ENCODE measurements around the gene PTPN4.
A peak's percentile ranks its signal among the peaks of the same experiment; 100 is the strongest.

The PTPN4 gene

GRCh38 chr2:119826370-119826961 lies 66.7 kb downstream of the PTPN4 start:
- no peak overlapping the region for H2AFZ ChIP-seq (ENCODE audit: low read depth, low read length)
- no peaks in the 10 kb centered on the region for H3K27me3 ChIP-seq (ENCODE audit: control insufficient read depth in 1 of 2, insufficient read depth in 1 of 2, low read length in 2 of 2)
- no peak overlapping the region for H3K4ac ChIP-seq (ENCODE audit: low read depth in 1 of 2, low read length in 2 of 2)
- H3K4me3 ChIP-seq (ENCODE audit: insufficient read depth in 1 of 2, low read depth in 1 of 2, low read length in 2 of 2), result no peak overlapping the region
- no peak overlapping the region for H4K91ac ChIP-seq (ENCODE audit: low read length)
- H3K4me1 ChIP-seq (ENCODE audit: control insufficient read depth, insufficient read depth, low read depth, low read length), result peaks cover 3% of the 10 kb centered on the region
- H2BK15ac ChIP-seq (ENCODE audit: low read depth, poor library complexity, severe bottlenecking), result no peak overlapping the region
- no peak overlapping the region for H3K4me2 ChIP-seq (ENCODE audit: low read length, poor library complexity, severe bottlenecking)
- no peak overlapping the region for H2BK5ac ChIP-seq (ENCODE audit: low read depth, low read length, poor library complexity, severe bottlenecking)
- H2AK5ac ChIP-seq (ENCODE audit: low read length, severe bottlenecking), result no peak overlapping the region
- DNase-seq, result peak; percentile 59
- no peak overlapping the region for H3K18ac ChIP-seq (ENCODE audit: low read depth in 1 of 2, low read length in 2 of 2)
- no peaks in the 10 kb centered on the region for H3K9me3 ChIP-seq (ENCODE audit: control insufficient read depth, low read length)
- peaks cover 19% of the 10 kb centered on the region for H3K79me1 ChIP-seq (replicated peaks; ENCODE audit: low read length, poor library complexity, severe bottlenecking)
- no peak overlapping the region for H2BK12ac ChIP-seq (ENCODE audit: low read length in 2 of 2)
- no peak overlapping the region for H3K23ac ChIP-seq (ENCODE audit: low read length in 2 of 2)
- H3K9ac ChIP-seq (ENCODE audit: low read length), result no peak overlapping the region
- no peak overlapping the region for H3K14ac ChIP-seq (ENCODE audit: low read length in 2 of 2)
- H3K27ac ChIP-seq (ENCODE audit: low read length, poor library complexity, severe bottlenecking), result no peak overlapping the region
- no peak overlapping the region for H4K8ac ChIP-seq (ENCODE audit: low read length)
- H2BK120ac ChIP-seq (ENCODE audit: low read depth, low read length), result no peak overlapping the region
- H3K36me3 ChIP-seq (ENCODE audit: control insufficient read depth in 1 of 2, insufficient read depth in 2 of 2, low read depth in 1 of 2, low read length in 2 of 2), result peaks cover 0 to 5% of the 10 kb centered on the region in 2 experiments
- WGBS, result 100% methylated on average over 2 of the region's 5 CpGs

- no peak overlapping the region for H3K14ac ChIP-seq (ENCODE audit: low read length in 2 of 2)
- no peak overlapping the region for H3K27ac ChIP-seq (ENCODE audit: low read length, poor library complexity, severe bottlenecking)
- no peak overlapping the region for H2BK15ac ChIP-seq (ENCODE audit: low read depth, poor library complexity, severe bottlenecking)
- H3K36me3 ChIP-seq (ENCODE audit: control insufficient read depth in 1 of 2, insufficient read depth in 2 of 2, low read depth in 1 of 2, low read length in 2 of 2), result peaks cover 0 to 5% of the 10 kb centered on the region in 2 experiments
- H2AK5ac ChIP-seq (ENCODE audit: low read length, severe bottlenecking), result no peak overlapping the region
- H3K79me1 ChIP-seq (replicated peaks; ENCODE audit: low read length, poor library complexity, severe bottlenecking), result peaks cover 17% of the 10 kb centered on the region
- no peak overlapping the region for H3K18ac ChIP-seq (ENCODE audit: low read depth in 1 of 2, low read length in 2 of 2)
- no peak overlapping the region for H3K4ac ChIP-seq (ENCODE audit: low read depth in 1 of 2, low read length in 2 of 2)
- H3K23ac ChIP-seq (ENCODE audit: low read length in 2 of 2), result no peak overlapping the region
- H3K9me3 ChIP-seq (ENCODE audit: control insufficient read depth, low read length), result no peaks in the 10 kb centered on the region
- peak; percentile 33 for DNase-seq
- 81% methylated on average over 4 of the region's 5 CpGs for WGBS
- no peak overlapping the region for H3K9ac ChIP-seq (ENCODE audit: low read length)
- no peak overlapping the region for H3K4me2 ChIP-seq (ENCODE audit: low read length, poor library complexity, severe bottlenecking)
- H2BK5ac ChIP-seq (ENCODE audit: low read depth, low read length, poor library complexity, severe bottlenecking), result no peak overlapping the region
- no peak overlapping the region for H4K91ac ChIP-seq (ENCODE audit: low read length)
- H2BK12ac ChIP-seq (ENCODE audit: low read length in 2 of 2), result no peak overlapping the region
- no peak overlapping the region for H4K8ac ChIP-seq (ENCODE audit: low read length)
- H3K4me3 ChIP-seq (ENCODE audit: insufficient read depth in 1 of 2, low read depth in 1 of 2, low read length in 2 of 2), result no peak overlapping the region
- H2AFZ ChIP-seq (ENCODE audit: low read depth, low read length), result no peak overlapping the region
- no peaks in the 10 kb centered on the region for H3K27me3 ChIP-seq (ENCODE audit: control insufficient read depth in 1 of 2, insufficient read depth in 1 of 2, low read length in 2 of 2)
- no peak overlapping the region for H2BK120ac ChIP-seq (ENCODE audit: low read depth, low read length)
- peaks cover 1% of the 10 kb centered on the region for H3K4me1 ChIP-seq (ENCODE audit: control insufficient read depth, insufficient read depth, low read depth, low read length)
Measured at GRCh38 chr2:119827866-119828507, 68.3 kb downstream of the PTPN4 start.

GRCh38 chr2:119836455-119837142 lies 76.9 kb downstream of the PTPN4 start:
- peaks cover 3% of the 10 kb centered on the region for H3K4me1 ChIP-seq (ENCODE audit: control insufficient read depth, insufficient read depth, low read depth, low read length)
- no peak overlapping the region for H3K23ac ChIP-seq (ENCODE audit: low read length in 2 of 2)
- peaks cover 0 to 13% of the 10 kb centered on the region in 2 experiments for H3K36me3 ChIP-seq (ENCODE audit: control insufficient read depth in 1 of 2, insufficient read depth in 2 of 2, low read depth in 1 of 2, low read length in 2 of 2)
- peak overlapping the region in 1 of 2 experiments; percentile 8 for H3K14ac ChIP-seq (ENCODE audit: low read length in 2 of 2)
- no peak overlapping the region for H3K9ac ChIP-seq (ENCODE audit: low read length)
- H3K18ac ChIP-seq (ENCODE audit: low read depth in 1 of 2, low read length in 2 of 2), result peak overlapping the region; percentile 28 to 49
- H2BK5ac ChIP-seq (ENCODE audit: low read depth, low read length, poor library complexity, severe bottlenecking), result no peak overlapping the region
- no peak overlapping the region for H3K4me2 ChIP-seq (ENCODE audit: low read length, poor library complexity, severe bottlenecking)
- H4K8ac ChIP-seq (ENCODE audit: low read length), result peak overlapping the region; percentile 61
- H3K4me3 ChIP-seq (ENCODE audit: insufficient read depth in 1 of 2, low read depth in 1 of 2, low read length in 2 of 2), result no peak overlapping the region
- H3K4ac ChIP-seq (ENCODE audit: low read depth in 1 of 2, low read length in 2 of 2), result no peak overlapping the region
- no peak overlapping the region for H2BK120ac ChIP-seq (ENCODE audit: low read depth, low read length)
- no peak overlapping the region for H3K27ac ChIP-seq (ENCODE audit: low read length, poor library complexity, severe bottlenecking)
- H2AFZ ChIP-seq (ENCODE audit: low read depth, low read length), result no peak overlapping the region
- H3K79me1 ChIP-seq (replicated peaks; ENCODE audit: low read length, poor library complexity, severe bottlenecking), result peaks cover 13% of the 10 kb centered on the region
- H4K91ac ChIP-seq (ENCODE audit: low read length), result peak overlapping the region; percentile 8
- no peak overlapping the region for H2AK5ac ChIP-seq (ENCODE audit: low read length, severe bottlenecking)
- H3K9me3 ChIP-seq (ENCODE audit: control insufficient read depth, low read length), result no peaks in the 10 kb centered on the region
- H3K27me3 ChIP-seq (ENCODE audit: control insufficient read depth in 1 of 2, insufficient read depth in 1 of 2, low read length in 2 of 2), result no peaks in the 10 kb centered on the region
- no peak overlapping the region for H2BK15ac ChIP-seq (ENCODE audit: low read depth, poor library complexity, severe bottlenecking)
- H2BK12ac ChIP-seq (ENCODE audit: low read length in 2 of 2), result no peak overlapping the region
- no peak for DNase-seq
- WGBS, result 90% methylated on average over 22 of the region's 22 CpGs

DNA sequence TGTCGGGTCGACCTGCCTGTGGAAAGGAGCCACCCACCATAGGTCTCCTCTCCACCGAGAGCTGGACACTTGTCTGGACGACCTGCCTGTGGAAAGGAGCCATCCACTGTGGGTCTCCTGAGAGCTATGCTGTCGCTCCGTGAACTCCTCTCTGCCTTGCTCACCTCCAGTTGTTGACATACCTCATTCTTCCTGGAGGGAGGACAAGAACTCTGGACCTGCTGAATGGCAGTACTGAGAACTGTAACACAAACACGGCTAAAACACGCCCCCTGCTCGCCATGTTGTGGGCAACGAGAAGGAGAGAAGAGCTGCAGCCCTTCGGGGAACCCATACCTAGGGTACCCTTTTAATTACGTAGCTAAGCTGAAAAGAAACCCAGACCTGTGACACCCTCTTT lies 77.6 kb downstream of the PTPN4 start:
- peaks cover 3% of the 10 kb centered on the region for H3K4me1 ChIP-seq (ENCODE audit: control insufficient read depth, insufficient read depth, low read depth, low read length)
- peaks cover 13% of the 10 kb centered on the region for H3K79me1 ChIP-seq (replicated peaks; ENCODE audit: low read length, poor library complexity, severe bottlenecking)
- H2BK15ac ChIP-seq (ENCODE audit: low read depth, poor library complexity, severe bottlenecking), result no peak overlapping the region
- no peak overlapping the region for H3K14ac ChIP-seq (ENCODE audit: low read length in 2 of 2)
- H3K4me2 ChIP-seq (ENCODE audit: low read length, poor library complexity, severe bottlenecking), result no peak overlapping the region
- no peaks in the 10 kb centered on the region for H3K9me3 ChIP-seq (ENCODE audit: control insufficient read depth, low read length)
- no peak overlapping the region for H3K18ac ChIP-seq (ENCODE audit: low read depth in 1 of 2, low read length in 2 of 2)
- no peaks in the 10 kb centered on the region for H3K27me3 ChIP-seq (ENCODE audit: control insufficient read depth in 1 of 2, insufficient read depth in 1 of 2, low read length in 2 of 2)
- H2AK5ac ChIP-seq (ENCODE audit: low read length, severe bottlenecking), result no peak overlapping the region
- no peak overlapping the region for H2AFZ ChIP-seq (ENCODE audit: low read depth, low read length)
- no peak overlapping the region for H3K23ac ChIP-seq (ENCODE audit: low read length in 2 of 2)
- H3K9ac ChIP-seq (ENCODE audit: low read length), result no peak overlapping the region
- DNase-seq, result no peak
- no peak overlapping the region for H2BK120ac ChIP-seq (ENCODE audit: low read depth, low read length)
- WGBS, result 94% methylated on average over 12 of the region's 12 CpGs
- no peak overlapping the region for H4K91ac ChIP-seq (ENCODE audit: low read length)
- no peak overlapping the region for H3K4me3 ChIP-seq (ENCODE audit: insufficient read depth in 1 of 2, low read depth in 1 of 2, low read length in 2 of 2)
- H3K4ac ChIP-seq (ENCODE audit: low read depth in 1 of 2, low read length in 2 of 2), result no peak overlapping the region
- H3K27ac ChIP-seq (ENCODE audit: low read length, poor library complexity, severe bottlenecking), result no peak overlapping the region
- H2BK5ac ChIP-seq (ENCODE audit: low read depth, low read length, poor library complexity, severe bottlenecking), result no peak overlapping the region
- H3K36me3 ChIP-seq (ENCODE audit: control insufficient read depth in 1 of 2, insufficient read depth in 2 of 2, low read depth in 1 of 2, low read length in 2 of 2), result peaks cover 0 to 13% of the 10 kb centered on the region in 2 experiments
- H2BK12ac ChIP-seq (ENCODE audit: low read length in 2 of 2), result no peak overlapping the region
- H4K8ac ChIP-seq (ENCODE audit: low read length), result no peak overlapping the region

All from mesenchymal stem cell (in vitro differentiated cells and primary cell).